ENCODE data around the gene CLTC. TPM values are rescaled to one million over a fixed set of nuclear protein-coding genes. Genes with fewer than 3 reads are reported as not detected.

The CLTC gene
- total RNA-seq, 2 donors from 2014 or later, result 342 to 393 TPM

DNA sequence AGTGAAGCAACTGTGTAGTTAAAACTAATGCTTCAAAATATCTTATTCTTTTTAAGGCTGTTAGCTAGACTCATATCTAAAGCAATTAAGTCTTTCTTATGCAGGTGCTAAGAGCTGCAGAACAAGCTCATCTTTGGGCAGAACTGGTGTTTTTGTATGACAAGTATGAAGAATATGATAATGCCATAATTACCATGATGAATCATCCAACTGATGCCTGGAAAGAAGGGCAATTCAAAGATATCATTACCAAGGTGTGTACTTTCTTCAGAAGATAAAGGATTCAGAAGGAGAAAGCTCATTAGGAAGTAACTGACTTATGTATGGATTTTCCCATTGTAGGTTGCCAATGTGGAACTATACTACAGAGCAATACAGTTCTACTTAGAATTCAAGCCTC is 63.6 kb downstream of the CLTC start:
- Mint-ChIP-seq H3K27ac (no peak overlapping the region), H3K36me3 (ENCODE audit: low read depth) (peaks cover 76% of the 10 kb centered on the region), H3K4me3 (no peak overlapping the region), H3K9me3 (no peaks in the 10 kb centered on the region), H3K4me1 (peaks cover 8% of the 10 kb centered on the region), H3K27me3 (ENCODE audit: insufficient read depth) (no peaks in the 10 kb centered on the region)
- H3K4me1 ChIP-seq (ENCODE audit: control insufficient read depth, insufficient read depth, low read length), result no peaks in the 10 kb centered on the region
- no peak overlapping the region for H3K9ac ChIP-seq (ENCODE audit: extremely low read depth, low read length, poor library complexity, severe bottlenecking)
- TF ChIP-seq, protein P1, sequence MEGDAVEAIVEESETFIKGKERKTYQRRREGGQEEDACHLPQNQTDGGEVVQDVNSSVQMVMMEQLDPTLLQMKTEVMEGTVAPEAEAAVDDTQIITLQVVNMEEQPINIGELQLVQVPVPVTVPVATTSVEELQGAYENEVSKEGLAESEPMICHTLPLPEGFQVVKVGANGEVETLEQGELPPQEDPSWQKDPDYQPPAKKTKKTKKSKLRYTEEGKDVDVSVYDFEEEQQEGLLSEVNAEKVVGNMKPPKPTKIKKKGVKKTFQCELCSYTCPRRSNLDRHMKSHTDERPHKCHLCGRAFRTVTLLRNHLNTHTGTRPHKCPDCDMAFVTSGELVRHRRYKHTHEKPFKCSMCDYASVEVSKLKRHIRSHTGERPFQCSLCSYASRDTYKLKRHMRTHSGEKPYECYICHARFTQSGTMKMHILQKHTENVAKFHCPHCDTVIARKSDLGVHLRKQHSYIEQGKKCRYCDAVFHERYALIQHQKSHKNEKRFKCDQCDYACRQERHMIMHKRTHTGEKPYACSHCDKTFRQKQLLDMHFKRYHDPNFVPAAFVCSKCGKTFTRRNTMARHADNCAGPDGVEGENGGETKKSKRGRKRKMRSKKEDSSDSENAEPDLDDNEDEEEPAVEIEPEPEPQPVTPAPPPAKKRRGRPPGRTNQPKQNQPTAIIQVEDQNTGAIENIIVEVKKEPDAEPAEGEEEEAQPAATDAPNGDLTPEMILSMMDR (conservative IDR thresholded peaks at IDR 0.05), result no peak
- H3K36me3 ChIP-seq (ENCODE audit: control insufficient read depth, insufficient read depth, low read length), result peaks cover 100% of the 10 kb centered on the region
- DNase-seq, result no peak
- H3K9me3 ChIP-seq (ENCODE audit: control insufficient read depth, low read length), result no peaks in the 10 kb centered on the region
- no peak overlapping the region for H3K4me3 ChIP-seq (ENCODE audit: low read length)
- no peak overlapping the region for H3K27ac ChIP-seq (ENCODE audit: low read depth, low read length)
- H3K27me3 ChIP-seq (ENCODE audit: control insufficient read depth, insufficient read depth, low read length, poor library complexity, severe bottlenecking), result no peaks in the 10 kb centered on the region

DNA sequence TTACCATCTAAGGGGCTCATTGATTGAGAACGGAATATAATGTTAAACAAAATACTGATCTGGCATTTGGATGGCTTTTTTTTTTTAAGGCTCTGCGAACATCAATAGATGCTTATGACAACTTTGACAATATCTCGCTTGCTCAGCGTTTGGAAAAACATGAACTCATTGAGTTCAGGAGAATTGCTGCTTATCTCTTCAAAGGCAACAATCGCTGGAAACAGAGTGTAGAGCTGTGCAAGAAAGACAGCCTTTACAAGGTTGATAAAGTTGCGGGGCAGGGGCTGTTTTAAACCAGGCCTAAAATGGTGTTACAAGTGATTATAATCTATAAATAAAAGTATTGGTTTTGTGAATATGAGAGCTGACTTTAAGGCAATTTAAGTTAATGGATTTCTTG is 65.3 kb downstream of the CLTC start:
- no peaks in the 10 kb centered on the region for H3K4me1 ChIP-seq (ENCODE audit: control insufficient read depth, insufficient read depth, low read length)
- no peak overlapping the region for H3K27ac ChIP-seq (ENCODE audit: low read depth, low read length)
- Mint-ChIP-seq H3K9me3 (no peaks in the 10 kb centered on the region), H3K4me1 (peaks cover 8% of the 10 kb centered on the region), H3K27ac (no peak overlapping the region), H3K36me3 (ENCODE audit: low read depth) (peaks cover 76% of the 10 kb centered on the region), H3K4me3 (no peak overlapping the region), H3K27me3 (ENCODE audit: insufficient read depth) (no peaks in the 10 kb centered on the region)
- no peak for DNase-seq
- H3K27me3 ChIP-seq (ENCODE audit: control insufficient read depth, insufficient read depth, low read length, poor library complexity, severe bottlenecking), result no peaks in the 10 kb centered on the region
- H3K9me3 ChIP-seq (ENCODE audit: control insufficient read depth, low read length), result no peaks in the 10 kb centered on the region
- TF ChIP-seq, protein P1 (conservative IDR thresholded peaks at IDR 0.05), result no peak
- peaks cover 100% of the 10 kb centered on the region for H3K36me3 ChIP-seq (ENCODE audit: control insufficient read depth, insufficient read depth, low read length)
- no peak overlapping the region for H3K9ac ChIP-seq (ENCODE audit: extremely low read depth, low read length, poor library complexity, severe bottlenecking)
- 91 to 97% methylated on average over 5 to 6 of the region's 6 CpGs for WGBS, 2 experiments (ENCODE audit: insufficient coverage in 1 of 2, insufficient read length in 1 of 2)
- no peak overlapping the region for H3K4me3 ChIP-seq (ENCODE audit: low read length)

DNA sequence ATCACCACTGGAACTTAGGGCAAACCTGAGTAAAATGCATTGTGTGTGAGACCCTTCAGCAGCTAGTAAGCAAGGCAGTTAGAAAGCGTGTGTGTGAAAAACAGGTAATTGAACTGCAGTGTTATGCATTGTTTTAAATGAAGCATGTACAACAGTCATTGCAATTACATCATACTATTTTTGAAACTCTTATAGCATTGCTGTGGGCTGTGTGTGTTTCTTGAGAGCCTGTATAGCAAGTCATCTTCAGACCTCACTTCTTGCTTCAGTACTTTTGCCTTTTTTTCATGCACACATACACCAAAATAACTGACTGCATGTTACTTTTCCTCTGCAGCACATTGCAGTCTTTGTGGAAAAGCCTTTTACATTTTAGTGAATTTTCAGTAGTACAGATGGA is 68.3 kb downstream of the CLTC start:
- no peak for DNase-seq
- no CpG with 5 or more reads among the region's 1 CpG for WGBS, 2 experiments (ENCODE audit: insufficient coverage in 1 of 2, insufficient read length in 1 of 2)
- no peaks in the 10 kb centered on the region for H3K4me1 ChIP-seq (ENCODE audit: control insufficient read depth, insufficient read depth, low read length)
- H3K9me3 ChIP-seq (ENCODE audit: control insufficient read depth, low read length), result no peaks in the 10 kb centered on the region
- peaks cover 73% of the 10 kb centered on the region for H3K36me3 Mint-ChIP-seq (ENCODE audit: low read depth)
- no peaks in the 10 kb centered on the region for H3K27me3 Mint-ChIP-seq (ENCODE audit: insufficient read depth)
- H3K36me3 ChIP-seq (ENCODE audit: control insufficient read depth, insufficient read depth, low read length), result peaks cover 96% of the 10 kb centered on the region
- peaks cover 8% of the 10 kb centered on the region for H3K4me1 Mint-ChIP-seq
- no peak overlapping the region for H3K9ac ChIP-seq (ENCODE audit: extremely low read depth, low read length, poor library complexity, severe bottlenecking)
- H3K4me3 Mint-ChIP-seq, result no peak overlapping the region
- H3K27ac Mint-ChIP-seq, result no peak overlapping the region
- no peaks in the 10 kb centered on the region for H3K9me3 Mint-ChIP-seq
- no peak overlapping the region for H3K27ac ChIP-seq (ENCODE audit: low read depth, low read length)
- no peak overlapping the region for H3K4me3 ChIP-seq (ENCODE audit: low read length)
- no peaks in the 10 kb centered on the region for H3K27me3 ChIP-seq (ENCODE audit: control insufficient read depth, insufficient read depth, low read length, poor library complexity, severe bottlenecking)
- TF ChIP-seq, protein P1 (conservative IDR thresholded peaks at IDR 0.05), result no peak
